Neuron (in vitro differentiated cells): ENCODE data around the gene TBC1D19.

Experiments used
- H2AFZ ChIP-seq: one replicate; pipeline ENCODE4 v1.6.1; 2013; ENCODE audit warnings: low read depth, mild to moderate bottlenecking, inconsistent platforms, low read length, moderate library complexity
- H3K27me3 ChIP-seq: one replicate; pipeline ENCODE4 v1.6.1; 2013; ENCODE audit warnings: low read length; ENCODE audit not compliant: insufficient read depth
- H3K36me3 ChIP-seq: one replicate; pipeline ENCODE4 v1.6.1; 2013; ENCODE audit warnings: low read length; ENCODE audit not compliant: insufficient read depth
- H3K4me1 ChIP-seq: one replicate; pipeline ENCODE4 v1.6.1; 2013; ENCODE audit warnings: low read length; ENCODE audit not compliant: insufficient read depth
- H3K4me3 ChIP-seq: 2 replicates; pipeline ENCODE4 v1.5.1; 2013; ENCODE audit warnings: mild to moderate bottlenecking, low read length, moderate library complexity
- H3K9me3 ChIP-seq: one replicate; pipeline ENCODE4 v1.6.1; 2013; ENCODE audit warnings: low read length

Gene TBC1D19

DNA sequence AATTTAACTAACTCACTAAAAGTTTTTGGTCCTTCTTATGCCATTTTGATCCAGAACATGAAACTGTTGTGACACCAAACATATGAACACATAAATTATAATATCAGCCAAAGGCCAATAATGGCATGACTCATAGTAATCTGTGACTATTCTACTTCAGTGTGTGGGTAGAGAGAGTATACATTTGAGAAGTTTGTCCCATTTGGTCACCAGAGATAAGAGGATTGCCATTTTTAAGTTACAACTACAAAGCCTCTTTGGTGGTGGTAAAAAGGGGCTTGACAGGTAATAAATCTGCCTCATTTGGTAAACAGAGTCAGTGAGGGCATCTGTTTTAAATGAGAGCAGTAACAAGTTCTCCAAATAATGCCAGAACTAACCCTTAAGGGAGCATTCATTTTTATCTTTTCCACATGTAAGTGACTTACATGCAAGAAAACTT lies 117.9 kb downstream of the TBC1D19 start:
- H3K4me3 ChIP-seq = no peak overlapping the region
- H3K9me3 ChIP-seq = no peaks in the 10 kb centered on the region
- no peaks in the 10 kb centered on the region for H3K36me3 ChIP-seq
- H3K4me1 ChIP-seq = no peaks in the 10 kb centered on the region
- H2AFZ ChIP-seq = no peak overlapping the region
- H3K27me3 ChIP-seq = no peaks in the 10 kb centered on the region

DNA sequence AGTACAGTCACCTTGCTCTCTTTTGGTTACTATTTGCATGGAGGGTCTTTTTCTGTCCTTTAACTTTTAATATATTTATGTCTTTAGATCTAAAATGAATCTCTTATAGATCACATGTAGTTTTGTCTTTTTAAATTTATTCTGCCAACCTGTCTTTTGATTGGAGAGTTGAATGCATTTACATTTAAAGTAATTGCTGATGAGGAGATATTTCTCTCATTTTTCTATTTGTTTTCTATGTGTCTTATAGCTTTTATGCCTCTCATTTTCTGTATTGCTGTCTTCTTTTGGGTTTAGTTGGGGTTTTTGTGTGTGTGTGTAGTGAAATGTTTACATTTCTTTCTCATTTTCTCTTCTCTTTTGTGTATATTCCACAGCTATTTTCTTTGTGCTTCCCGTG lies 123.5 kb downstream of the TBC1D19 start:
- H3K36me3 ChIP-seq = no peaks in the 10 kb centered on the region
- H3K4me3 ChIP-seq = no peak overlapping the region
- no peak overlapping the region for H2AFZ ChIP-seq
- no peaks in the 10 kb centered on the region for H3K4me1 ChIP-seq
- H3K27me3 ChIP-seq = no peaks in the 10 kb centered on the region
- peaks cover 1% of the 10 kb centered on the region for H3K9me3 ChIP-seq

DNA sequence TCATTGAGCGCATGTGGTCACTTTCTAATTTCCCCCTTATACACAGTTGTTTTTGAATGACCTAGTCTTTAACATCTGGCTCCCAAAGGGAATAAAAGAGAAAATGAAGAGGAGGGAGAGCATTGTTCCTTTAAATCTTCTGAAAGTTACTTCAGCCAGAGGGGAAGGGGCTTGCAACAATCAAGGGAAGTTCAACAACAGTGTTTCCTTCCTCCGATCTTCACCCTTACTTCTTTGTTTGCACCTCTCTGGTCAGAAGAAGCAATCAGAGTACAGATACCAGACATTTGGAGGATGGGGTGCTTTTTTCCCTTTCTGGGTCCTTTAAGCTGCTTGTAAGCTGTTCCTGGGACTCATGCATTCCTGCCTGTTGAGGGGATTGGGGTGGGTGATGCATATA lies 125.4 kb downstream of the TBC1D19 start:
- H3K9me3 ChIP-seq = peaks cover 1% of the 10 kb centered on the region
- H3K4me3 ChIP-seq = no peak overlapping the region
- no peak overlapping the region for H2AFZ ChIP-seq
- no peaks in the 10 kb centered on the region for H3K36me3 ChIP-seq
- no peaks in the 10 kb centered on the region for H3K27me3 ChIP-seq
- H3K4me1 ChIP-seq = no peaks in the 10 kb centered on the region

DNA sequence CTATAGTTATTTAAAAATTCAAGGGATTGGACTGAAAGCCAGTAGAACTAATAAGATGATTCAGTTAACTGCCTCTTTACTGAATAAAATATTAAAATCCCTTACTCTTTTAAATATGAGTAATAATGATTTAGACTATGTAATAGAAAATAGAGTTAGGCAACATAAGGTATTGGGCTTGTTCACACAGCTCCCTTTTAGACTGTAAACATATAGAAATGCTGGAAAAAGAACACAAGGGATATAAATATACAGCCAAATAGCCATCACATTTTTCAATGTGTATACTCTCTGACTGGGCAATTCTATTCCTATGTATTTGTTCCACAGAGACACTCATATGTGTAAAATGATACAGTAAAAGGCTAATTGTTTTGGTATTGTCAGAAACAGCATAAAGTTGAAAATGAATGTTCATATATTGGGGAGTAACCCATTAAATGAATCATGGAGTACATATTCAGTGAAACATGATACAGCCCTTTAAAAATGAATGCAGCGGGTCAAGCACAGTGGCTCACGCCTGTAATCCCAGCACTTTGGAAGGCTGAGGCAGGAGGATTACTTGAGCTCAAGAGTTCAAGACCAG lies 129.8 kb downstream of the TBC1D19 start:
- Histone ChIP-seq H3K36me3 (no peaks in the 10 kb centered on the region), H2AFZ (no peak overlapping the region), H3K4me3 (no peak overlapping the region), H3K9me3 (peaks cover 1% of the 10 kb centered on the region), H3K27me3 (no peaks in the 10 kb centered on the region), H3K4me1 (no peaks in the 10 kb centered on the region)

DNA sequence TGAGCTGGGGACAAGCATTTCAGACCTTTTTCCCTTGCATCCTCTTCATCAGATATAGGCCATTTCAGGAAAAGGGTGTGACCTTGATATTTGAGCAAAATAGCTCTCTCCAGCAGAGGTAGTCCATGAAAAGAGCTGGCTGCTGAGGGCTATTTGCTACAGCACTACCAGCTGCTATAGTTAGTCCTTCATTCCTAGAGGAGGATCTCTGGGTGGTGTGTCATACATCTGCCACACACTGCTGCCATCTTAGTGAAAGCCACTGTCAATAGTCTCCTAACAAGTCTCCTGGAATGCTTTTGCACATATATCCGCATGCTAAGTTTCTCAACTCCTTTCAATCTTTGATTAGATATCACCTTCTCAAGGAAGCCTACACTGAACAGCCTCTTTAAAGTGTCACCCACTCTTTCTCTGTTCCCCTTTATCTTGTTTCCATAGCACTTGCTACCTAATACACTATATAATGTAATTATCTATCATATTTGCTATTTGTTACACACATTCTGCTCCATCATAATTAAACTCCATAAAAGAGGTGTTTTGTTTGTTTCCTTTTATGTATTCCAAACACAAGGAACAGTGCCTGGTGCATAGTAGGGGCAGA lies 131.9 kb downstream of the TBC1D19 start:
- Histone ChIP-seq H3K9me3 (no peaks in the 10 kb centered on the region), H3K4me1 (no peaks in the 10 kb centered on the region), H2AFZ (no peak overlapping the region), H3K27me3 (no peaks in the 10 kb centered on the region), H3K4me3 (no peak overlapping the region), H3K36me3 (no peaks in the 10 kb centered on the region)

DNA sequence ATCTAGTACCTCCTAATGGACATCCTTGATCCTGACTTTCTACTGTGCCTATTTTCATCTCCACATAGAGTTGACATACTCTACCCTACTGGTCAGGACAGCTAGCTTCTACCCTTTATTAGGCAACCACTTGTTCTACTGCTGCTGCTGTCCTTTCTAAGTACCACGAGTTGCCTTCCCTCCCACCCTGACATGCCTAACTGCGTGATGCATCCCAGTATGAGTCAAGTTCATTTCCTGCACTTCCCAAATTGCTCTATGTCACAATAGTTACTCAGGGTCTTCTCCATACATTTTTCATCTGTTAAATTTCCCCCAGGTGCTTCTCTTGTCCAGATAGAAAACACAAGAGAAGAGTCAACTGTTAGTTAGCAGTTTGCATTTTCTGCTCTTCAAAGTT lies 133.4 kb downstream of the TBC1D19 start:
- no peaks in the 10 kb centered on the region for H3K9me3 ChIP-seq
- H3K4me1 ChIP-seq = no peaks in the 10 kb centered on the region
- no peak overlapping the region for H3K4me3 ChIP-seq
- peaks cover 2% of the 10 kb centered on the region for H3K36me3 ChIP-seq
- no peak overlapping the region for H2AFZ ChIP-seq
- no peaks in the 10 kb centered on the region for H3K27me3 ChIP-seq

DNA sequence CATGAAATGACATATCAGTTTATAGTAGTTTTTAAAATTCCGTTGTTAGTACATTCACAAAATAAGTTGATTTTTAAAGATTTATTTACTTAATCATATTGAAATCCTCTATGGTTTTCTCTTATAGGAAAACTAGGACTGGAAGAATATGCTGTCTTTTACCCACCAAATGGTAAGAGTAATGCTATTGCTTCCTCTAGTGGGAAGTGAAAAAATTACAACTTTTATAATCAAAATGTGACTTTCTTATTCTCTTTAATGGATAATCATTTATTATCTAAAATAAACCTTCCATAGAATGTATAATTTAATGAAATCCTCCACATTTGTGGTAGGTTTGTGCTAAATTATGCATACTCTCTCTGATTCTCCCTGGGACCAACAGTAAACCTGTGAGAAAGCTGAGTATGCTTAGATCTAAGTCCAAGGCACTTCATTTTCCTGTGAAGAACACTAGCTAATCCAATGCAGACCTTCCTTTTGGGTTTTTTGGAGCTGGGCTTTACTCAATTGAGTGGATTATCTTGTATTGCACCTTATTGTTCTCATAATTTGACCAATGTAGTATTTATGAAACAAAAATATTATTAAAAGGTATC lies 136.2 kb downstream of the TBC1D19 start:
- Histone ChIP-seq H3K27me3 (no peaks in the 10 kb centered on the region), H3K36me3 (peaks cover 2% of the 10 kb centered on the region), H2AFZ (no peak overlapping the region), H3K4me1 (no peaks in the 10 kb centered on the region), H3K9me3 (no peaks in the 10 kb centered on the region), H3K4me3 (no peak overlapping the region)

DNA sequence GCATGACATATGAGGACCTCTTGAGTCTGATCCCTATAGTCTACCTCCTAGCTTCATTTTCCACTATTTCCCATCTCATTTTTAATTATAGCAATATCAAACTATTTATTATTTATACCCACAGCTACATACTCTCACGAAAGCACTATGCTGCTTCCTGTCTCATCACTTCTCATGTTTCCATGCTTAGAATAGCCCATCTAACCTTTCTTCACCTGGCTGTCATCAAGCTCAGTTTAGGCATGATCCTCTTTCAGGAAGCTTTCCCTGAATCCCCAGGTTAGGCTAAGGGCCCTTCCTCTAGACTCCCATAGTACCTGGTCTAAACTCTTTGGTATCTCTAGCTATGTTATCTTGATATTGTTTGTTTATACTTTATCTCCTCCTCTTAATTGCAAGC lies 137.8 kb downstream of the TBC1D19 start:
- H3K4me1 ChIP-seq = no peaks in the 10 kb centered on the region
- no peak overlapping the region for H2AFZ ChIP-seq
- no peaks in the 10 kb centered on the region for H3K9me3 ChIP-seq
- H3K4me3 ChIP-seq = no peak overlapping the region
- H3K27me3 ChIP-seq = no peaks in the 10 kb centered on the region
- H3K36me3 ChIP-seq = peaks cover 7% of the 10 kb centered on the region

DNA sequence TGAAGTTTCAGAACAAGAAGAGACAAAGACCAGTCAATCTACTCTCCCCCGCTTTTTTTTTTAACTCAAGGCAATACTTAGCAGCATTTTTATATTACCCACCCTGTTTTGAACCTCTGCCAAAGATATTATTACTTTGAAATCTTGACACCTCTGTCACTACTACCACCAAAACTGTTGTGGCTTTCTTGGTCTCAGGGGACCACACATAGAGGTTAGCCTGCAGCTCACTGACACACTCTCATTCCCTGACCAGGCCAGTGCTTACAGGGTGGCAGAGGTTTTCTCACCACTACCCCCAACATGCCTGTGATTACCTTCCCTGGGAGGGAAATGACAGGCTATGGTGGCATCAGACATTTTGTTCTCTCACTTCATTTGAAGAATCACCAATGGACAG lies 139.3 kb downstream of the TBC1D19 start:
- H3K4me1 ChIP-seq = no peaks in the 10 kb centered on the region
- H3K27me3 ChIP-seq = no peaks in the 10 kb centered on the region
- H3K4me3 ChIP-seq = no peak overlapping the region
- no peak overlapping the region for H2AFZ ChIP-seq
- no peaks in the 10 kb centered on the region for H3K9me3 ChIP-seq
- H3K36me3 ChIP-seq = peaks cover 13% of the 10 kb centered on the region

DNA sequence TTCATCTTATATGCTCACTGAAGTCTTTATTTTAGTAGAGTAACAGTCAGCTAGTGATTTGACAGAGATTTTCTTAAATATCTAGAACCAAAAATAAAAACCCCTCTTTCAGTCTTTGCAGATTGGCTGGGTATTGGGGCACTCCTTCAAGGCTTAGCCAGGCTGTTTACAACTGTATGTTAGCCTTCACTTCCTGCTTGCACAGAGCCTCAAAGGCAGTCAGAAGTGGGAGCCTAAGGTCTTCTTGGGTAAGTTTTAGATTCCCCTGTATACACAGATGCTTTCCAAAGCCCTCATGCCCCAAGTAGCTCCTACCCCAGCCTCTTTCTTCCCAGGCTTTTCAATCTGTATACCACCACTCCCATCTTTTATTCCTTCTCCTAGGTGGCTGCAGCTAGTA lies 140.7 kb downstream of the TBC1D19 start:
- peaks cover 15% of the 10 kb centered on the region for H3K36me3 ChIP-seq
- H3K4me3 ChIP-seq = no peak overlapping the region
- no peaks in the 10 kb centered on the region for H3K27me3 ChIP-seq
- H3K4me1 ChIP-seq = no peaks in the 10 kb centered on the region
- no peaks in the 10 kb centered on the region for H3K9me3 ChIP-seq
- H2AFZ ChIP-seq = no peak overlapping the region

DNA sequence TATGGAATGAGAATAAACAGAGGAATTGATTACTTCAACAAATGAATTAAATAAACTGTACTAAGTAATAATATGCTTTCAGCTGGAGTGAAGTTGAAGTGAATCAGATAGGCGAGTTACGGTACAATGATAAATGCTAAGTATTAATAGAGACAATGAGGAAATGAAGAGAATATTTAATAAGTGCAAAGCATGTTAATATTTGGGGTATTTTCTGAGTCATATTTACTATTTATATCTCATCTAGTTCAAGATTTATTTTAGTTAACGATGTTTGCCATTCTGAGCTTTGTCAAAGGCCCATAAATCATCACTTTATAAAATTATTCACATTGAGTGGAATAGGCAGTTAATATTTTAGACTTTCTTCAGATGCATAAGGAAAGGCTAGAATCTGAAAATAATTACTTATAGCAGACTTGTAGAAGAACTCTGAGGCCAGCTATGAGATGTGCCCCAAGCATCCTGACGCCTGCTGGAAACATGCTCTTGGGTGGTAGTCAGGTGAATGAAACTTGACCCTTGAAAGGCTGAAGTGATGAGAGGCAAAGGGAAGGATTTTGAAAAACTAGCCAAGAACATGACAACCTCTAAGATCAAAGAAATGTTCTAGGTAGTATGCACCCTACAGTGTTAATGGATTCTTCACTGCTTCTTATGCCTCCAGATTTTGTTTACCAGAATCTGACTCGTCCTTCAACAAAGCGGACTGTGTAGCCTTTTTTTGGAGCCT lies 142.9 kb downstream of the TBC1D19 start:
- Histone ChIP-seq H3K27me3 (no peaks in the 10 kb centered on the region), H3K4me1 (no peaks in the 10 kb centered on the region), H3K4me3 (no peak overlapping the region), H3K36me3 (peaks cover 17% of the 10 kb centered on the region), H2AFZ (no peak overlapping the region), H3K9me3 (no peaks in the 10 kb centered on the region)

DNA sequence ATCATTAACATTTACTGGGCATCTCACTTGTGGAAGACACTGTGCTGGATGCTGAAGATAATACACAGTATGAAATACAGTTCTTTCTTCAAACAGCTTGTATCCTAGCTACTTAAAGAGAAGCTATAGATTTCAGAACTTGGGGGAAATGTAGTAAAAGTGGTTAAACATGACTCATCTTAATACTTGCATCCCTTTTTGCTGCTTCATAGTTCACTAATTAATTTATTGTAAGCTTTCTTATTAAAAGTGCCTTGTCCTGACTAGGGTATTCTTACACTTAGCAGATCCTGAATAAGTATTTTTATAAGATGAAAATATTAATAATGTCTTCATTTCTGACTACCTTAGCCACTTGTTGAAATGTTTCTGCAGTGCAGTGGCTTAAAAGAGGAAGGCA lies 144.0 kb downstream of the TBC1D19 start:
- H3K4me3 ChIP-seq = no peak overlapping the region
- no peak overlapping the region for H2AFZ ChIP-seq
- H3K4me1 ChIP-seq = no peaks in the 10 kb centered on the region
- H3K27me3 ChIP-seq = no peaks in the 10 kb centered on the region
- H3K9me3 ChIP-seq = no peaks in the 10 kb centered on the region
- H3K36me3 ChIP-seq = peaks cover 17% of the 10 kb centered on the region

DNA sequence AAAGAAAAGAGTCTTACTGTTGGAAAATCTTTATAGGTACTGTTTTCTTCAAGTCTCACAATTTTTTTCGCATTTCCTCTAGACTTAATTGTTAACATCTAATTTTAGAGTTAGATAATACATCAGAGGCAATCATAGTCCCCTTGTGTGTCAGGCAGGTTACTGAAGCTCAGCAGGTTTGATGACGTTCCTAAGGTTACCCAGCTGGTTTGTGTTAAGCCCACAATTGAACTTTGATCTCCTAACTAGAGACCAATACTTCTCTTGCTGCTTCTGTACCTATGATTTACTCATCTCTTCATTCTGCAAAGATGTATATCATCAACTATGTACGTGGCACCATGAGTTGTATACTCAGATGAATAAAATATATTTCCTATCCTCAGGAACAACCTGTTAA lies 145.1 kb downstream of the TBC1D19 start:
- no peak overlapping the region for H2AFZ ChIP-seq
- H3K27me3 ChIP-seq = no peaks in the 10 kb centered on the region
- no peak overlapping the region for H3K4me3 ChIP-seq
- H3K4me1 ChIP-seq = no peaks in the 10 kb centered on the region
- H3K9me3 ChIP-seq = no peaks in the 10 kb centered on the region
- H3K36me3 ChIP-seq = peaks cover 17% of the 10 kb centered on the region
